CD14-positive monocyte (primary cell): ENCODE data around the gene METTL17. TPM values are rescaled to one million over a fixed set of nuclear protein-coding genes. Genes with fewer than 3 reads are reported as not detected.

Source experiments
- DNase-seq, 3 donors: peaks; one replicate each; pipeline ENCODE4 v3.0.0-alpha.2; 2011 to 2022
- H2AFZ ChIP-seq: 2 replicates; pipeline ENCODE4 v1.6.0; 2012; ENCODE audit warnings: mild to moderate bottlenecking, low read depth, low read length, inconsistent platforms; ENCODE audit not compliant: insufficient read depth, poor library complexity, severe bottlenecking
- H3K27ac ChIP-seq, 2 donors: 1 replicate in 1 of 2; 2 replicates in 1 of 2; pipeline ENCODE4 v1.5.1; 2012 to 2013; ENCODE audit warnings: low read length in 2 of 2, control low read depth in 1 of 2, inconsistent platforms in 1 of 2, low read depth in 1 of 2, mild to moderate bottlenecking in 1 of 2
- H3K27me3 ChIP-seq, 2 donors: one replicate each; pipeline versions ENCODE4 v1.6.0 to v1.6.1; 2011 to 2013; ENCODE audit warnings: low read length in 2 of 2; ENCODE audit not compliant: control insufficient read depth in 2 of 2, insufficient read depth in 2 of 2
- H3K36me3 ChIP-seq, 2 donors: replicated peaks in 1 of 2; 1 replicate in 1 of 2; 2 replicates in 1 of 2; pipeline versions ENCODE4 v1.5.1 to v1.6.1; 2012 to 2013; ENCODE audit warnings: low read length in 2 of 2, control low read depth in 1 of 2, inconsistent platforms in 1 of 2, mild to moderate bottlenecking in 1 of 2; ENCODE audit not compliant: insufficient read depth in 2 of 2, control insufficient read depth in 1 of 2
- H3K4me1 ChIP-seq, 2 donors: 1 replicate in 1 of 2; 2 replicates in 1 of 2; pipeline versions ENCODE4 v1.5.1 to v1.6.1; 2012 to 2013; ENCODE audit warnings: low read length in 2 of 2, control low read depth in 1 of 2, inconsistent platforms in 1 of 2, mild to moderate bottlenecking in 1 of 2, moderate library complexity in 1 of 2; ENCODE audit not compliant: insufficient read depth in 2 of 2, control insufficient read depth in 1 of 2
- H3K4me2 ChIP-seq: replicated peaks from 2 replicates; pipeline ENCODE3; 2012; ENCODE audit warnings: low read length, moderate library complexity, mild to moderate bottlenecking; ENCODE audit not compliant: poor library complexity, severe bottlenecking; ENCODE audit errors: extremely low read depth
- H3K4me3 ChIP-seq, 3 experiments: fragments of 200-600 bp in 1 of 3; sonication (generic) in 1 of 3; replicated peaks in 1 of 3; 1 replicate in 2 of 3; 2 replicates in 1 of 3; pipeline ENCODE4 v1.5.1; 2011 to 2013; ENCODE audit warnings: low read length in 3 of 3, mild to moderate bottlenecking in 3 of 3, control low read depth in 2 of 3, low read depth in 2 of 3, inconsistent platforms in 1 of 3, moderate library complexity in 1 of 3
- H3K79me2 ChIP-seq: 2 replicates; pipeline ENCODE4 v1.6.0; 2012; ENCODE audit warnings: mild to moderate bottlenecking, control low read depth, inconsistent platforms, low read length, moderate library complexity; ENCODE audit not compliant: insufficient read depth
- H3K9ac ChIP-seq: 2 replicates; pipeline ENCODE4 v1.6.0; 2017; ENCODE audit warnings: low read length, mild to moderate bottlenecking; ENCODE audit not compliant: insufficient read depth, poor library complexity, severe bottlenecking
- H3K9me3 ChIP-seq, 2 donors: replicated peaks in 1 of 2; 1 replicate in 1 of 2; 2 replicates in 1 of 2; pipeline versions ENCODE4 v1.5.1 to v1.6.1; 2012 to 2013; ENCODE audit warnings: low read length in 2 of 2, control low read depth in 1 of 2; ENCODE audit not compliant: control insufficient read depth in 1 of 2, insufficient read depth in 1 of 2
- H4K20me1 ChIP-seq: 2 replicates; pipeline ENCODE4 v1.6.0; 2012; ENCODE audit warnings: mild to moderate bottlenecking, low read length, control low read depth, moderate library complexity; ENCODE audit not compliant: insufficient read depth
- H3K27ac Mint-ChIP-seq, 7 donors: one replicate each; pipeline ENCODE4 v1.8.0; 2020; ENCODE audit warnings: mild to moderate bottlenecking in 7 of 7, mixed read lengths in 7 of 7, moderate library complexity in 6 of 7, inconsistent platforms in 2 of 7
- H3K27me3 Mint-ChIP-seq, 3 donors: one replicate each; pipeline ENCODE4 v1.8.0; 2021 to 2022; ENCODE audit warnings: low read depth in 3 of 3, mild to moderate bottlenecking in 3 of 3, mixed read lengths in 3 of 3, moderate library complexity in 3 of 3, inconsistent platforms in 1 of 3
- H3K36me3 Mint-ChIP-seq, 2 donors: one replicate each; pipeline ENCODE4 v1.8.0; 2020; ENCODE audit warnings: mixed read lengths in 2 of 2, inconsistent platforms in 1 of 2, mild to moderate bottlenecking in 1 of 2
- H3K4me1 Mint-ChIP-seq: one replicate; pipeline ENCODE4 v1.8.0; 2020; ENCODE audit warnings: mild to moderate bottlenecking, mixed read lengths
- H3K4me3 Mint-ChIP-seq, 2 donors: one replicate each; pipeline ENCODE4 v1.8.0; 2020; ENCODE audit warnings: mild to moderate bottlenecking in 2 of 2, mixed read lengths in 2 of 2, moderate library complexity in 1 of 2
- H3K9me3 Mint-ChIP-seq, 7 donors: one replicate each; pipeline ENCODE4 v1.8.0; 2020 to 2022; ENCODE audit warnings: mixed read lengths in 7 of 7, mild to moderate bottlenecking in 6 of 7, moderate library complexity in 6 of 7, inconsistent platforms in 2 of 7
- WGBS: methylation state at CpG from one replicate; pipeline ENCODE4 v1.1.5; 2013; ENCODE audit warnings: missing lambda C conversion rate; ENCODE audit not compliant: insufficient coverage; 5-methylcytosine and 5-hydroxymethylcytosine counted together
- intact Hi-C, 2 donors: fragments of 100-400 bp; cut with micrococcal nuclease; formaldehyde crosslinking; loops; one replicate each; pipeline versions ENCODE4 v1.15.0 to v1.15.1; 2023
- polyA plus RNA-seq, 3 donors: library from polyadenylated mRNA; depleted of rRNA in 1 of 3; unstranded in 2 of 3; stranded (reverse) in 1 of 3; fragments of 300-500 nt in 2 of 3; fragments of >200 nt in 1 of 3; fragmentation: Illumina TruSeq in 2 of 3; gene quantifications; 1 replicate in 2 of 3; 2 replicates in 1 of 3; pipeline ENCODE4 v1.2.3, GENCODE V29; 2012 to 2021
- TF ChIP-seq, protein P1 (sequence below): fragments of 200-600 bp; IDR thresholded peaks from one replicate; pipeline ENCODE4 v1.8.0; 2022; ENCODE audit warnings: antibody characterized with exemption, mild to moderate bottlenecking

METTL17 gene
- polyA plus RNA-seq, 3 donors, result 20.1 to 137 (median 21.1) TPM

DNA sequence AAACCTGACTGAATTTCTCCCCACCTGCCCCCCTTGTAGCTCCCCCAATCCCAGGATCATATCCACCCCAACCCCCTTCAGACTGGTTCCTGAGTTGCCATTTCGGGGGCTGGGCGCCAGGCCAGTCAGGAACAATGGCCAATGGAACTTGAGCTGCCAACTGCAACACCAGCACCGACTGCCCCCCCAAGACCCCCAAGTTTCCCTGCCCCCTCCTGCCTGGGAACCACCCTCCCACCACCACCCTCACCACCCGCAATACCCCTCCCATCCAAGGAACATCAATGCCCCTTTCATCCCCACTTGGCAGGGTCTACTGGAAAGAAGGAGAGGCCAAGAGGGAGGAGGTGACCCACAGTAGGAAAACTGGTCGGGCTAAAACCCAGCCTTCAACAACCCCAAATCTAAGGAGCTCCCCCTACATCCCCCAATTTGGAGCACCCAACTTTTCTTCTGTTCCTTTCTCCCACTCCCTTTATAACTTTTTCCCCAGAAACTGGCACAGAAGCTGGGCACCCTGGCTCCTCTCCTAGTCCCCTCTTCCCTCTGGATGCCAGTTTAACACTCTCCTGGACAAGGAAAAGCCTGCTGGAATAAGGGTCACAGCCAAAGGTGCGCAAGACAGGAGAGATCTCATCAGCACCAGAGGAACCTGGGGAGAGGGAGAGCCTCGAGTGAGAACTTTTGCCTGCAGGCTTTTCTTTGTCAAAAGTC lies 36.7 kb downstream of the METTL17 start:
- Mint-ChIP-seq H3K36me3 (peaks cover 0 to 1% of the 10 kb centered on the region in 2 donors), H3K27me3 (peaks cover 43 to 53% (median 44%) of the 10 kb centered on the region in 3 donors), H3K27ac (peak overlapping the region in 1 of 7 donors; percentile 2), H3K9me3 (peaks cover 0 to 4% (median 1%) of the 10 kb centered on the region in 7 donors), H3K4me3 (peak overlapping the region in 1 of 2 donors; percentile 92), H3K4me1 (peaks cover 38% of the 10 kb centered on the region)
- Histone ChIP-seq H4K20me1 (no peaks in the 10 kb centered on the region), H3K4me1 (peaks cover 38 to 40% of the 10 kb centered on the region in 2 donors), H2AFZ (no peak overlapping the region), H3K27ac (no peak overlapping the region), H3K4me2 (no peak overlapping the region), H3K9me3 (peaks cover 2 to 4% of the 10 kb centered on the region in 2 donors), H3K4me3 (no peak overlapping the region), H3K9ac (no peak overlapping the region), H3K36me3 (no peaks in the 10 kb centered on the region), H3K27me3 (peaks cover 15 to 37% of the 10 kb centered on the region in 2 donors), H3K79me2 (no peaks in the 10 kb centered on the region)
- intact Hi-C loops, result no loop called here
- TF ChIP-seq, protein P1, sequence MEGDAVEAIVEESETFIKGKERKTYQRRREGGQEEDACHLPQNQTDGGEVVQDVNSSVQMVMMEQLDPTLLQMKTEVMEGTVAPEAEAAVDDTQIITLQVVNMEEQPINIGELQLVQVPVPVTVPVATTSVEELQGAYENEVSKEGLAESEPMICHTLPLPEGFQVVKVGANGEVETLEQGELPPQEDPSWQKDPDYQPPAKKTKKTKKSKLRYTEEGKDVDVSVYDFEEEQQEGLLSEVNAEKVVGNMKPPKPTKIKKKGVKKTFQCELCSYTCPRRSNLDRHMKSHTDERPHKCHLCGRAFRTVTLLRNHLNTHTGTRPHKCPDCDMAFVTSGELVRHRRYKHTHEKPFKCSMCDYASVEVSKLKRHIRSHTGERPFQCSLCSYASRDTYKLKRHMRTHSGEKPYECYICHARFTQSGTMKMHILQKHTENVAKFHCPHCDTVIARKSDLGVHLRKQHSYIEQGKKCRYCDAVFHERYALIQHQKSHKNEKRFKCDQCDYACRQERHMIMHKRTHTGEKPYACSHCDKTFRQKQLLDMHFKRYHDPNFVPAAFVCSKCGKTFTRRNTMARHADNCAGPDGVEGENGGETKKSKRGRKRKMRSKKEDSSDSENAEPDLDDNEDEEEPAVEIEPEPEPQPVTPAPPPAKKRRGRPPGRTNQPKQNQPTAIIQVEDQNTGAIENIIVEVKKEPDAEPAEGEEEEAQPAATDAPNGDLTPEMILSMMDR, result no peak
- 80% methylated on average over 3 of the region's 7 CpGs for WGBS
- DNase-seq, result no peak

GRCh38 chr14:21026988-21027315 lies 37.2 kb downstream of the METTL17 start:
- no peak overlapping the region for H3K9ac ChIP-seq
- H2AFZ ChIP-seq, result no peak overlapping the region
- H3K36me3 Mint-ChIP-seq, result no peaks in the 10 kb centered on the region
- H3K27me3 Mint-ChIP-seq, result peaks cover 42 to 51% (median 46%) of the 10 kb centered on the region in 3 donors
- H3K4me1 Mint-ChIP-seq, result peaks cover 38% of the 10 kb centered on the region
- H3K9me3 ChIP-seq, result peaks cover 2 to 4% of the 10 kb centered on the region in 2 donors
- no peaks in the 10 kb centered on the region for H3K36me3 ChIP-seq
- DNase-seq, result no peak
- H3K4me1 ChIP-seq, result peaks cover 35 to 40% of the 10 kb centered on the region in 2 donors
- H3K4me3 Mint-ChIP-seq, result peak overlapping the region in 1 of 2 donors; percentile 17
- TF ChIP-seq, protein P1, result no peak
- H3K27ac Mint-ChIP-seq, result peak overlapping the region in 1 of 7 donors; percentile 33
- H4K20me1 ChIP-seq, result no peaks in the 10 kb centered on the region
- no peak overlapping the region for H3K4me3 ChIP-seq
- peaks cover 15 to 37% of the 10 kb centered on the region in 2 donors for H3K27me3 ChIP-seq
- WGBS, result 43% methylated on average over 3 of the region's 3 CpGs
- no peak overlapping the region for H3K4me2 ChIP-seq
- intact Hi-C loops, result no loop called here
- no peaks in the 10 kb centered on the region for H3K79me2 ChIP-seq
- no peak overlapping the region for H3K27ac ChIP-seq
- peaks cover 0 to 4% (median 1%) of the 10 kb centered on the region in 7 donors for H3K9me3 Mint-ChIP-seq
